ENCODE measurements around the gene SGMS1. TPM values are rescaled to one million over a fixed set of nuclear protein-coding genes. Genes with fewer than 3 reads are reported as not detected.

Gene SGMS1
- total RNA-seq, 1 experiment from 2014 or later, result 20.4 TPM

DNA sequence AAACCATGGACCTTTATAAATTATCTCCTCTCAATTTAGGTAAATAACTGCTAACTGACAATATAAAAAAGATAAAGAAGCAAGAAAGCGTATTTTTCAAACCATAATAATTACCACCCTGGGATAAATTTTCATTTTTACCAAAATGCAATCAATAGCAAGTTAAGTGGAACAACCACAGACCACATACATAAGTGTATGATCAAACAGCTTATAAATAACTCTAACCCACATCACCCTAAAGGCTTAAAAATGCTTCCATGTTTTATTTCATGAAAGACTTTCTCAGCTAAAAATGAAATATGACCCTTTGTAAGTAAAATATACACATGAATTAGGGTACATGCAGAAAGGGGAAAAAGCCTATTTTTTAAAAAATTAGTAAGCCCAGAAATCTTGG, 156.5 kb downstream of the SGMS1 start:
- H3K27me3 ChIP-seq (ENCODE audit: insufficient read depth, low read length), result no peaks in the 10 kb centered on the region
- H3T11ph ChIP-seq (ENCODE audit: low read length), result no peak overlapping the region
- WGBS (ENCODE audit: extremely low coverage, insufficient read length, low lambda C conversion rate), result no CpG with 5 or more reads among the region's 1 CpG
- no peak overlapping the region for H4K8ac ChIP-seq (replicated peaks; ENCODE audit: insufficient read length, low read depth, low read length)
- Mint-ChIP-seq H3K4me3 (no peak overlapping the region), H3K36me3 (ENCODE audit: insufficient read depth in 1 of 3, low read depth in 3 of 3) (no peaks in the 10 kb centered on the region), H3K9me3 (no peaks in the 10 kb centered on the region), H3K27me3 (ENCODE audit: low read depth) (no peaks in the 10 kb centered on the region), H3K4me1 (peaks cover 37 to 44% of the 10 kb centered on the region in 2 experiments), H3K27ac (no peak overlapping the region)
- DNase-seq, result no peak
- H4K5ac ChIP-seq (ENCODE audit: insufficient read length, low read depth, low read length), result no peak overlapping the region
- no peak overlapping the region for H2BK120ac ChIP-seq (ENCODE audit: low read depth, low read length, poor library complexity, severe bottlenecking)
- H3K9ac ChIP-seq (ENCODE audit: extremely low read depth, insufficient read length, low read length), result no peak overlapping the region
- no peak overlapping the region for H3K18ac ChIP-seq (ENCODE audit: insufficient read length, low read depth, low read length)
- H3K23ac ChIP-seq (ENCODE audit: insufficient read length, low read depth, low read length), result no peak overlapping the region
- H2BK12ac ChIP-seq (ENCODE audit: insufficient read length, low read depth, low read length), result no peak overlapping the region
- no peak overlapping the region for H4K91ac ChIP-seq (ENCODE audit: insufficient read length, low read depth, low read length)
- H2AFZ ChIP-seq (ENCODE audit: low read length), result no peak overlapping the region
- H2BK5ac ChIP-seq (ENCODE audit: insufficient read length, low read length), result no peak overlapping the region
- no peak overlapping the region for H3K27ac ChIP-seq (ENCODE audit: insufficient read length, low read depth, low read length)
- H3K23me2 ChIP-seq (ENCODE audit: insufficient read length, low read depth, low read length, poor library complexity, severe bottlenecking), result no peaks in the 10 kb centered on the region
- H3K4ac ChIP-seq (ENCODE audit: low read depth, low read length), result no peak overlapping the region
- no peaks in the 10 kb centered on the region for H3K79me1 ChIP-seq (ENCODE audit: insufficient read depth, low read depth, low read length, poor library complexity, severe bottlenecking)
- TF ChIP-seq, protein P1, sequence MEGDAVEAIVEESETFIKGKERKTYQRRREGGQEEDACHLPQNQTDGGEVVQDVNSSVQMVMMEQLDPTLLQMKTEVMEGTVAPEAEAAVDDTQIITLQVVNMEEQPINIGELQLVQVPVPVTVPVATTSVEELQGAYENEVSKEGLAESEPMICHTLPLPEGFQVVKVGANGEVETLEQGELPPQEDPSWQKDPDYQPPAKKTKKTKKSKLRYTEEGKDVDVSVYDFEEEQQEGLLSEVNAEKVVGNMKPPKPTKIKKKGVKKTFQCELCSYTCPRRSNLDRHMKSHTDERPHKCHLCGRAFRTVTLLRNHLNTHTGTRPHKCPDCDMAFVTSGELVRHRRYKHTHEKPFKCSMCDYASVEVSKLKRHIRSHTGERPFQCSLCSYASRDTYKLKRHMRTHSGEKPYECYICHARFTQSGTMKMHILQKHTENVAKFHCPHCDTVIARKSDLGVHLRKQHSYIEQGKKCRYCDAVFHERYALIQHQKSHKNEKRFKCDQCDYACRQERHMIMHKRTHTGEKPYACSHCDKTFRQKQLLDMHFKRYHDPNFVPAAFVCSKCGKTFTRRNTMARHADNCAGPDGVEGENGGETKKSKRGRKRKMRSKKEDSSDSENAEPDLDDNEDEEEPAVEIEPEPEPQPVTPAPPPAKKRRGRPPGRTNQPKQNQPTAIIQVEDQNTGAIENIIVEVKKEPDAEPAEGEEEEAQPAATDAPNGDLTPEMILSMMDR (conservative IDR thresholded peaks at IDR 0.05), result no peak
- H2AK5ac ChIP-seq (ENCODE audit: insufficient read length, low read length), result no peak overlapping the region
- H3K14ac ChIP-seq (ENCODE audit: insufficient read depth, low read length), result no peak overlapping the region
- peaks cover 3% of the 10 kb centered on the region; the same call in 1 of the 2 replicates for H3K4me1 ChIP-seq (ENCODE audit: insufficient read depth, low read length)
- no peaks in the 10 kb centered on the region for H3K79me2 ChIP-seq (ENCODE audit: insufficient read depth, low read length)
- no peak overlapping the region for H3K56ac ChIP-seq (ENCODE audit: insufficient read length, low read depth, low read length)
- no peaks in the 10 kb centered on the region for H4K20me1 ChIP-seq (ENCODE audit: control insufficient read depth, insufficient read depth, insufficient read length)
- no peak overlapping the region for H3K4me2 ChIP-seq (ENCODE audit: insufficient read depth, insufficient read length, low read length)
- H2BK20ac ChIP-seq (ENCODE audit: low read depth, low read length, poor library complexity, severe bottlenecking), result no peak overlapping the region
- H2BK15ac ChIP-seq (ENCODE audit: low read depth, low read length), result no peak overlapping the region
- no peaks in the 10 kb centered on the region for H3K9me3 ChIP-seq (ENCODE audit: control insufficient read depth, low read depth, low read length)
